DOHH2 (cell line): ENCODE results near the gene TM2D3.

ENCODE experiments used
- H3F3A ChIP-seq: fragments of 200-600 bp; sonication (generic), shearing (Covaris generic); 2 replicates; pipeline ENCODE4 v1.6.0; 2016; ENCODE audit warnings: antibody characterized with exemption, mild to moderate bottlenecking; ENCODE audit not compliant: control insufficient read depth, insufficient read depth
- H3K27ac ChIP-seq: fragments of 200-600 bp; sonication (generic); 2 replicates; pipeline ENCODE4 v1.5.1; 2014; ENCODE audit warnings: low read depth, mild to moderate bottlenecking, low read length, moderate library complexity
- H3K27me3 ChIP-seq: fragments of 200-600 bp; sonication (generic); 2 replicates; pipeline ENCODE4 v1.6.1; 2014; ENCODE audit warnings: mild to moderate bottlenecking, low read length, mixed read lengths; ENCODE audit not compliant: control insufficient read depth
- H3K36me3 ChIP-seq: fragments of 200-600 bp; sonication (generic); 2 replicates; pipeline ENCODE4 v1.6.1; 2014; ENCODE audit warnings: mild to moderate bottlenecking, low read length, moderate library complexity, mixed read lengths; ENCODE audit not compliant: control insufficient read depth
- H3K4me1 ChIP-seq: fragments of 200-600 bp; sonication (generic); 2 replicates; pipeline ENCODE4 v1.6.1; 2014; ENCODE audit warnings: mild to moderate bottlenecking, low read length, mixed read lengths; ENCODE audit not compliant: control insufficient read depth
- H3K4me2 ChIP-seq: fragments of 200-600 bp; sonication (generic); 2 replicates; pipeline ENCODE4 v1.6.0; 2014; ENCODE audit warnings: mild to moderate bottlenecking, low read length, moderate library complexity
- H3K4me3 ChIP-seq: fragments of 200-600 bp; sonication (generic); 2 replicates; pipeline ENCODE4 v1.5.1; 2014; ENCODE audit warnings: mild to moderate bottlenecking, low read length, mixed read lengths
- H3K79me2 ChIP-seq: fragments of 200-600 bp; sonication (generic); 2 replicates; pipeline ENCODE4 v1.6.1; 2014; ENCODE audit warnings: mild to moderate bottlenecking, low read length, mixed read lengths; ENCODE audit not compliant: control insufficient read depth
- H3K9me2 ChIP-seq: fragments of 200-600 bp; sonication (generic); replicated peaks from 2 replicates; pipeline ENCODE4 v1.6.1; 2014; ENCODE audit warnings: mild to moderate bottlenecking, low read length, mixed read lengths; ENCODE audit not compliant: control insufficient read depth
- H3K9me3 ChIP-seq: fragments of 200-600 bp; sonication (generic); 2 replicates; pipeline ENCODE4 v1.6.1; 2014; ENCODE audit warnings: antibody characterized with exemption, low read length, mixed read lengths; ENCODE audit not compliant: control insufficient read depth, insufficient read depth
- H4K20me1 ChIP-seq: fragments of 200-600 bp; sonication (generic); 2 replicates; pipeline ENCODE4 v1.6.0; 2014; ENCODE audit warnings: low read depth, mild to moderate bottlenecking, antibody characterized with exemption, low read length, moderate library complexity; ENCODE audit not compliant: control insufficient read depth, insufficient read depth
- EZH2phosphoT487 ChIP-seq: fragments of 200-600 bp; sonication (generic); IDR thresholded peaks from 2 replicates; pipeline ENCODE4 v1.6.1; 2017; ENCODE audit warnings: borderline replicate concordance, mild to moderate bottlenecking, antibody characterized with exemption, low read length, moderate library complexity, mixed read lengths
- TF ChIP-seq, protein P1 (sequence below): fragments of 200-600 bp; sonication (generic); IDR thresholded peaks from one replicate; pipeline ENCODE4 v1.5.1; 2014; ENCODE audit warnings: antibody characterized with exemption, mild to moderate bottlenecking, low read depth, low read length; ENCODE audit not compliant: poor library complexity, severe bottlenecking

The TM2D3 gene

DNA sequence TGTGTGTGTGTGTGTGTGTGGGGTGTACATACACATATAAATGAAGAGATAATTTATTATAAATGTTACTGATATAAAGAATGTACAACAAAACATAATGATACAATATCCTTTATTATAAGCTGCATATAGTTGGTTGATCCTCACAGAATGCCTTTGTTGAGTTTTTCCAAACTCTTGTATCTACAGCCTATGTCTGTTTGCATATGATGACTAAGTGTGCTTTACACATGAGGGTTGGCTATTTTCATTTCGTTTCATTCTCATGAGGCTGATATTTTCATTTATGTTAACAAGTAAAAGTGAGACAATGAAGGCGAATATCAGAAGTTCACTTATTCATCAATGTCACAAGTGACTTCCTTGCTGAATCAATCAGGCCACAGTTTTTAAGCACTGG lies 45.1 kb downstream of the TM2D3 start:
- Histone ChIP-seq H3F3A (no peaks in the 10 kb centered on the region), H4K20me1 (no peaks in the 10 kb centered on the region), H3K79me2 (no peaks in the 10 kb centered on the region), H3K27ac (no peak overlapping the region), H3K27me3 (no peaks in the 10 kb centered on the region), H3K9me3 (no peaks in the 10 kb centered on the region), H3K4me2 (no peak overlapping the region), H3K36me3 (no peaks in the 10 kb centered on the region), H3K4me3 (no peak overlapping the region), H3K4me1 (no peaks in the 10 kb centered on the region), H3K9me2 (no peaks in the 10 kb centered on the region)
- TF ChIP-seq EZH2phosphoT487, result no peak
- TF ChIP-seq, protein P1, sequence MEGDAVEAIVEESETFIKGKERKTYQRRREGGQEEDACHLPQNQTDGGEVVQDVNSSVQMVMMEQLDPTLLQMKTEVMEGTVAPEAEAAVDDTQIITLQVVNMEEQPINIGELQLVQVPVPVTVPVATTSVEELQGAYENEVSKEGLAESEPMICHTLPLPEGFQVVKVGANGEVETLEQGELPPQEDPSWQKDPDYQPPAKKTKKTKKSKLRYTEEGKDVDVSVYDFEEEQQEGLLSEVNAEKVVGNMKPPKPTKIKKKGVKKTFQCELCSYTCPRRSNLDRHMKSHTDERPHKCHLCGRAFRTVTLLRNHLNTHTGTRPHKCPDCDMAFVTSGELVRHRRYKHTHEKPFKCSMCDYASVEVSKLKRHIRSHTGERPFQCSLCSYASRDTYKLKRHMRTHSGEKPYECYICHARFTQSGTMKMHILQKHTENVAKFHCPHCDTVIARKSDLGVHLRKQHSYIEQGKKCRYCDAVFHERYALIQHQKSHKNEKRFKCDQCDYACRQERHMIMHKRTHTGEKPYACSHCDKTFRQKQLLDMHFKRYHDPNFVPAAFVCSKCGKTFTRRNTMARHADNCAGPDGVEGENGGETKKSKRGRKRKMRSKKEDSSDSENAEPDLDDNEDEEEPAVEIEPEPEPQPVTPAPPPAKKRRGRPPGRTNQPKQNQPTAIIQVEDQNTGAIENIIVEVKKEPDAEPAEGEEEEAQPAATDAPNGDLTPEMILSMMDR, result no peak

DNA sequence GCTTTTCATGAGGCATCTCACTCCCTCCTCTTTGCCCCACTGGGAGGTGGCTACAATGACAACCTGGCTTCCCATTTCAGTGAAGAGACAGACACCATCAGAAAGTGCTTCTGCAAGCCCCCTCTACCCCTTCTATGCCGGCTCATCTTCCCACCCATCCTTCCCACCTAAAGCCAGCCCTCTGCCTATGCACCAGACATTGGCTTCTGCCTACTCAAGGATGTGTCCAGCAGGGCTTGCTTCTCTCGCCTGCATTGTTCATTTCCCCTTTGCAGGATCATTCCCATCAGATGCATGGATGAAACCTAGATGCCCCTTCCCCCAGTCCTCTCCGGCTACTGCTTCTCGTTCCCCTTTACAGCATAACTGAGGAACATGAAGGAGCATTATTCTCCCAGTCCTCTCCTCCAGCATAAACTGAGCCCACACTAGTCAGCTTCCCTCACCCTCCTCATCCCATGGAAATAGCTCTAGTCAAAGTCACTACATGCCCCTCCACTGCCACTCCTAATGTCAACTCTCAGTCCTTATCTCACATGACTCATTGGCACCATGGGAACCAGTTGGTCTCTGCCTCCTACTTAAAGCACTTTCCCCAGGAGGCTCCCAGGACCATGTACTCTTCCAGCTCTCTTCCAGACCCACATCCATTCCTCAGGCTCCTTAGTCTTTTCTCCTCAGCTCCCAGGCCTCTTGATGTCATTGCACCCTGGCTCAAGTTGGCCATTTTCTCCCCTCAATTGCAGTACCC lies 47.9 kb downstream of the TM2D3 start:
- H4K20me1 ChIP-seq, result no peaks in the 10 kb centered on the region
- TF ChIP-seq, protein P1, result no peak
- no peak for TF ChIP-seq EZH2phosphoT487
- no peak overlapping the region for H3K4me3 ChIP-seq
- no peaks in the 10 kb centered on the region for H3K9me3 ChIP-seq
- H3K4me2 ChIP-seq, result no peak overlapping the region
- no peaks in the 10 kb centered on the region for H3K36me3 ChIP-seq
- H3K27me3 ChIP-seq, result no peaks in the 10 kb centered on the region
- H3F3A ChIP-seq, result no peaks in the 10 kb centered on the region
- H3K27ac ChIP-seq, result no peak overlapping the region
- H3K4me1 ChIP-seq, result no peaks in the 10 kb centered on the region
- no peaks in the 10 kb centered on the region for H3K9me2 ChIP-seq
- no peaks in the 10 kb centered on the region for H3K79me2 ChIP-seq

DNA sequence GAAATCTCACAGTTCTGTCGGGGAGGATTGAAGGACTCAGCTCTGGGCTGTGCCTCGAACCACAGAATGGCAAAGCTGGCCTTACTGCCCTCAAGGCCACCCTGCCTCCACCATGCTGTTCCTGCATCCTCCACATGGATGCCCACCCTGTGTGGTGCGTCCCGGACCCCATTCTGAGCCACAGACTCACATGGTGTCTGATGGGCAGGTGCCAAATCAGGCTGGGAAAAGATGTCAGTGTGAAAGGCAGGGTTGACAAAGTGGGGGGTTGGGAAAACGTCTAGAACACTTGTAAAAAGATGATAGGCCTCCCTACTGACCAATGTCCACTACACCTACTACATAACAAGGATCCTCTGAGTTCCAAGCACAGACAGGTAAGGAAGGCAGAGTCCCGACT lies 49.4 kb downstream of the TM2D3 start:
- Histone ChIP-seq H4K20me1 (no peaks in the 10 kb centered on the region), H3K4me3 (no peak overlapping the region)

More for the DNA sequence above, 49.4 kb downstream of the TM2D3 start:
- TF ChIP-seq EZH2phosphoT487, result no peak
- TF ChIP-seq, protein P1, result no peak
- Histone ChIP-seq H3K4me1 (no peaks in the 10 kb centered on the region), H3F3A (no peaks in the 10 kb centered on the region), H3K36me3 (no peaks in the 10 kb centered on the region), H3K27ac (no peak overlapping the region), H3K9me3 (no peaks in the 10 kb centered on the region), H3K9me2 (no peaks in the 10 kb centered on the region), H3K4me2 (no peak overlapping the region), H3K79me2 (no peaks in the 10 kb centered on the region), H3K27me3 (no peaks in the 10 kb centered on the region)
